ENCODE measurements around the gene RDH8. TPM values are rescaled to one million over a fixed set of nuclear protein-coding genes. Genes with fewer than 3 reads are reported as not detected.

The RDH8 gene
- polyA plus RNA-seq, 2 of the 4 experiments (the other 2 are of a cell fraction): 0.05 TPM; not detected in 1

DNA sequence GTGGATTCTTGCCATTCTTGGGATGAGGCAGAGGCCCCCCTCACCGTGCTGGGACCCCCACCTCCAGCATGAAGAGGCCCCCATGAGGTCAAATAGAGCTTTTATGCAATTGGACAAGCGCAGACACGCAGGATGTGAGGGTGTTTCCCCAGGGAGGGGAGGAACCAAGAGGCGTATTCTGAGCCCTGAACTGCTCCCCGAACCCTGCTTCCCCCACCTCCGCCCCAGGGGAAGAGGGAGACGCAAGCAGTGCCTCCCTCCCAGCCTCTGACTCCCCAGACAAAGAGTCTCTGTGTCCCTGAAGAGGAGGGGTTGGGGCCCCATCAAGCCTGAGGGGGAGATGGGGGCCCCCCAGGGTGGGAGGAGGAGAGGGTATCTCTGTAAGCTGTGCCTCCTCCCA lies 1.3 kb upstream of the RDH8 start:
- no peak for ATAC-seq
- CTCF ChIA-PET: interaction anchor here (1.1 to 2.0 kb wide), 2 partner anchors 16 to 82 kb away, joined by 5 read pairs; no protein-coding TSS in a partner anchor

DNA sequence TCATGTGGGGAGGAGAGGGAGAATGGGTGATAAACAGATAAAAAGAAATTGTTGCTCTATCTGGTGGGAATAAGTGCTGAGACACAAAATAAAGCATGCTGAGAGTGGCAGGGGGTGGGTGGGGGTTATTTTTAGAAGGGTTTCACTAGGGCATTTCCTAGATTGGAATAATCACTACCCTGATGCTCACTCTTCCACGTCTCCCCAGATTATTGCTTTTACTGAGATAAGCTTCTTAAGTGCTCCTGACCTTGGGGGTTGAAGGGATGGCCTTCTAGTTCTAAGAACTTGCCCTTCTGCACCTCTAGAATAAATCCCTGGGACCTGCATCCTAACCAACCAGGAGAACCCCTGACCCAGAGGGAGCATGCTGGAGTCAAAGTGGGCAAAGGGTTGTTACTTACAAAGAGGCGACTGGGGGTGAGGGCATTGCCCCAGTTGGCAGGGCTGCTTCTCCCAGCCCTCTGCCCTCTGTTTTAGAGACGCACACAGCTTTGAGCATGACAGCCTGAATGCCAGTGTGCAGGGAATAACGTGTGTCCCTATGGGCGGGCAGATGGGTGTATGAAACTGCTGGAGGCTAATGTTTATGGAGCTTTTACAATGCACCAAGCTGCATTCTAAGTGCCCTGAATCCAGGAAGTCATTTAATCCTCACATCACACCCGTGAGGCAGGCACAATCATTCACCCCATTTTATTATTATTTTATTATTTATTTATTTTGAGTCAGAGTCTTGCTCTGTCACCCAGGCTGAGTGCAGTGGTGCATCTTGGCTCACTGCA lies 743 bp downstream of the RDH8 start:
- POLR2A ChIA-PET: no interaction called here
- ATAC-seq: no peak
- DNase-seq (ENCODE audit: low read depth in 1 of 2, low spot score in 1 of 2): no peak
- H3K27ac ChIP-seq: no peak overlapping the region
- peaks cover 15% of the 10 kb centered on the region for H3K4me1 ChIP-seq
- CTCF ChIA-PET: interaction anchor here (0.6 to 5.6 kb wide), 3 partner anchors 14 to 562 kb away, joined by 3 to 30 read pairs (median 8); no protein-coding TSS in a partner anchor
- no peak for FAIRE-seq
- WGBS (ENCODE audit: missing lambda C conversion rate): 14% methylated on average over 6 of the region's 6 CpGs
- H3K9me3 ChIP-seq: no peaks in the 10 kb centered on the region
- no peak overlapping the region for H3K4me2 ChIP-seq
- no peak overlapping the region for H3K4me3 ChIP-seq
- no peak for TF ChIP-seq FOSL2 (IDR thresholded peaks at IDR 0.05)
- TF ChIP-seq FOSL2 (CRISPR knock-in tag; IDR thresholded peaks at IDR 0.05): no peak
- no peak for TF ChIP-seq NPAS2 (CRISPR knock-in tag; IDR thresholded peaks at IDR 0.05; ENCODE audit: borderline replicate concordance)
- TF ChIP-seq, protein P1, sequence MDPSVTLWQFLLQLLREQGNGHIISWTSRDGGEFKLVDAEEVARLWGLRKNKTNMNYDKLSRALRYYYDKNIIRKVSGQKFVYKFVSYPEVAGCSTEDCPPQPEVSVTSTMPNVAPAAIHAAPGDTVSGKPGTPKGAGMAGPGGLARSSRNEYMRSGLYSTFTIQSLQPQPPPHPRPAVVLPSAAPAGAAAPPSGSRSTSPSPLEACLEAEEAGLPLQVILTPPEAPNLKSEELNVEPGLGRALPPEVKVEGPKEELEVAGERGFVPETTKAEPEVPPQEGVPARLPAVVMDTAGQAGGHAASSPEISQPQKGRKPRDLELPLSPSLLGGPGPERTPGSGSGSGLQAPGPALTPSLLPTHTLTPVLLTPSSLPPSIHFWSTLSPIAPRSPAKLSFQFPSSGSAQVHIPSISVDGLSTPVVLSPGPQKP (IDR thresholded peaks at IDR 0.05; ENCODE audit: low read depth, low read length): no peak
- TF ChIP-seq CHD2 (IDR thresholded peaks at IDR 0.05; ENCODE audit: low read length, partially characterized antibody): no peak
- TF ChIP-seq KDM5A (IDR thresholded peaks at IDR 0.05): no peak
- TF ChIP-seq EHF (CRISPR knock-in tag; IDR thresholded peaks at IDR 0.05): no peak
- TF ChIP-seq SREBF2 (IDR thresholded peaks at IDR 0.05): no peak
- TF ChIP-seq HDAC2 (IDR thresholded peaks at IDR 0.05): no peak
- no peak for TF ChIP-seq BHLHE40 (IDR thresholded peaks at IDR 0.05; ENCODE audit: low read depth, low read length)
- no peak for TF ChIP-seq SMC3 (IDR thresholded peaks at IDR 0.05)
- TF ChIP-seq, protein P2, sequence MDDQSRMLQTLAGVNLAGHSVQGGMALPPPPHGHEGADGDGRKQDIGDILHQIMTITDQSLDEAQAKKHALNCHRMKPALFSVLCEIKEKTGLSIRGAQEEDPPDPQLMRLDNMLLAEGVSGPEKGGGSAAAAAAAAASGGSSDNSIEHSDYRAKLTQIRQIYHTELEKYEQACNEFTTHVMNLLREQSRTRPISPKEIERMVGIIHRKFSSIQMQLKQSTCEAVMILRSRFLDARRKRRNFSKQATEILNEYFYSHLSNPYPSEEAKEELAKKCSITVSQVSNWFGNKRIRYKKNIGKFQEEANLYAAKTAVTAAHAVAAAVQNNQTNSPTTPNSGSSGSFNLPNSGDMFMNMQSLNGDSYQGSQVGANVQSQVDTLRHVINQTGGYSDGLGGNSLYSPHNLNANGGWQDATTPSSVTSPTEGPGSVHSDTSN (IDR thresholded peaks at IDR 0.05): no peak
- TF ChIP-seq, protein P3, sequence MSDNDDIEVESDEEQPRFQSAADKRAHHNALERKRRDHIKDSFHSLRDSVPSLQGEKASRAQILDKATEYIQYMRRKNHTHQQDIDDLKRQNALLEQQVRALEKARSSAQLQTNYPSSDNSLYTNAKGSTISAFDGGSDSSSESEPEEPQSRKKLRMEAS (IDR thresholded peaks at IDR 0.05): no peak
- no peak for TF ChIP-seq ZC3H11A (IDR thresholded peaks at IDR 0.05)
- TF ChIP-seq, protein P4, sequence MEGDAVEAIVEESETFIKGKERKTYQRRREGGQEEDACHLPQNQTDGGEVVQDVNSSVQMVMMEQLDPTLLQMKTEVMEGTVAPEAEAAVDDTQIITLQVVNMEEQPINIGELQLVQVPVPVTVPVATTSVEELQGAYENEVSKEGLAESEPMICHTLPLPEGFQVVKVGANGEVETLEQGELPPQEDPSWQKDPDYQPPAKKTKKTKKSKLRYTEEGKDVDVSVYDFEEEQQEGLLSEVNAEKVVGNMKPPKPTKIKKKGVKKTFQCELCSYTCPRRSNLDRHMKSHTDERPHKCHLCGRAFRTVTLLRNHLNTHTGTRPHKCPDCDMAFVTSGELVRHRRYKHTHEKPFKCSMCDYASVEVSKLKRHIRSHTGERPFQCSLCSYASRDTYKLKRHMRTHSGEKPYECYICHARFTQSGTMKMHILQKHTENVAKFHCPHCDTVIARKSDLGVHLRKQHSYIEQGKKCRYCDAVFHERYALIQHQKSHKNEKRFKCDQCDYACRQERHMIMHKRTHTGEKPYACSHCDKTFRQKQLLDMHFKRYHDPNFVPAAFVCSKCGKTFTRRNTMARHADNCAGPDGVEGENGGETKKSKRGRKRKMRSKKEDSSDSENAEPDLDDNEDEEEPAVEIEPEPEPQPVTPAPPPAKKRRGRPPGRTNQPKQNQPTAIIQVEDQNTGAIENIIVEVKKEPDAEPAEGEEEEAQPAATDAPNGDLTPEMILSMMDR (IDR thresholded peaks at IDR 0.05): no peak
- no peak for TF ChIP-seq NR3C1 (IDR thresholded peaks at IDR 0.05)
- no peak for TF ChIP-seq FOSB (CRISPR knock-in tag; IDR thresholded peaks at IDR 0.05)
- TF ChIP-seq, protein P5, sequence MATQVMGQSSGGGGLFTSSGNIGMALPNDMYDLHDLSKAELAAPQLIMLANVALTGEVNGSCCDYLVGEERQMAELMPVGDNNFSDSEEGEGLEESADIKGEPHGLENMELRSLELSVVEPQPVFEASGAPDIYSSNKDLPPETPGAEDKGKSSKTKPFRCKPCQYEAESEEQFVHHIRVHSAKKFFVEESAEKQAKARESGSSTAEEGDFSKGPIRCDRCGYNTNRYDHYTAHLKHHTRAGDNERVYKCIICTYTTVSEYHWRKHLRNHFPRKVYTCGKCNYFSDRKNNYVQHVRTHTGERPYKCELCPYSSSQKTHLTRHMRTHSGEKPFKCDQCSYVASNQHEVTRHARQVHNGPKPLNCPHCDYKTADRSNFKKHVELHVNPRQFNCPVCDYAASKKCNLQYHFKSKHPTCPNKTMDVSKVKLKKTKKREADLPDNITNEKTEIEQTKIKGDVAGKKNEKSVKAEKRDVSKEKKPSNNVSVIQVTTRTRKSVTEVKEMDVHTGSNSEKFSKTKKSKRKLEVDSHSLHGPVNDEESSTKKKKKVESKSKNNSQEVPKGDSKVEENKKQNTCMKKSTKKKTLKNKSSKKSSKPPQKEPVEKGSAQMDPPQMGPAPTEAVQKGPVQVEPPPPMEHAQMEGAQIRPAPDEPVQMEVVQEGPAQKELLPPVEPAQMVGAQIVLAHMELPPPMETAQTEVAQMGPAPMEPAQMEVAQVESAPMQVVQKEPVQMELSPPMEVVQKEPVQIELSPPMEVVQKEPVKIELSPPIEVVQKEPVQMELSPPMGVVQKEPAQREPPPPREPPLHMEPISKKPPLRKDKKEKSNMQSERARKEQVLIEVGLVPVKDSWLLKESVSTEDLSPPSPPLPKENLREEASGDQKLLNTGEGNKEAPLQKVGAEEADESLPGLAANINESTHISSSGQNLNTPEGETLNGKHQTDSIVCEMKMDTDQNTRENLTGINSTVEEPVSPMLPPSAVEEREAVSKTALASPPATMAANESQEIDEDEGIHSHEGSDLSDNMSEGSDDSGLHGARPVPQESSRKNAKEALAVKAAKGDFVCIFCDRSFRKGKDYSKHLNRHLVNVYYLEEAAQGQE (IDR thresholded peaks at IDR 0.05): no peak

More for the DNA sequence above, 1.3 kb upstream of the RDH8 start:
- TF ChIP-seq GATA3 (IDR thresholded peaks at IDR 0.05; ENCODE audit: borderline replicate concordance): no peak
- no peak for TF ChIP-seq RCOR1 (IDR thresholded peaks at IDR 0.05; ENCODE audit: low read depth, low read length)
- TF ChIP-seq JUN (IDR thresholded peaks at IDR 0.05): no peak
- TF ChIP-seq ZSCAN20 (CRISPR knock-in tag; IDR thresholded peaks at IDR 0.05): no peak
- TF ChIP-seq, protein P2 (IDR thresholded peaks at IDR 0.05): no peak
- no peak for TF ChIP-seq SMC3 (IDR thresholded peaks at IDR 0.05)
- TF ChIP-seq, protein P3 (IDR thresholded peaks at IDR 0.05): no peak
- TF ChIP-seq PHF8 (IDR thresholded peaks at IDR 0.05; ENCODE audit: borderline replicate concordance, low read depth): no peak
- TF ChIP-seq, protein P6, sequence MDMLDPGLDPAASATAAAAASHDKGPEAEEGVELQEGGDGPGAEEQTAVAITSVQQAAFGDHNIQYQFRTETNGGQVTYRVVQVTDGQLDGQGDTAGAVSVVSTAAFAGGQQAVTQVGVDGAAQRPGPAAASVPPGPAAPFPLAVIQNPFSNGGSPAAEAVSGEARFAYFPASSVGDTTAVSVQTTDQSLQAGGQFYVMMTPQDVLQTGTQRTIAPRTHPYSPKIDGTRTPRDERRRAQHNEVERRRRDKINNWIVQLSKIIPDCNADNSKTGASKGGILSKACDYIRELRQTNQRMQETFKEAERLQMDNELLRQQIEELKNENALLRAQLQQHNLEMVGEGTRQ (IDR thresholded peaks at IDR 0.05): no peak
- TF ChIP-seq TP53 (CRISPR knock-in tag; IDR thresholded peaks at IDR 0.05): no peak
- no peak for TF ChIP-seq RARB (CRISPR knock-in tag; IDR thresholded peaks at IDR 0.05)
- TF ChIP-seq, protein P7, sequence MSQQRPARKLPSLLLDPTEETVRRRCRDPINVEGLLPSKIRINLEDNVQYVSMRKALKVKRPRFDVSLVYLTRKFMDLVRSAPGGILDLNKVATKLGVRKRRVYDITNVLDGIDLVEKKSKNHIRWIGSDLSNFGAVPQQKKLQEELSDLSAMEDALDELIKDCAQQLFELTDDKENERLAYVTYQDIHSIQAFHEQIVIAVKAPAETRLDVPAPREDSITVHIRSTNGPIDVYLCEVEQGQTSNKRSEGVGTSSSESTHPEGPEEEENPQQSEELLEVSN (IDR thresholded peaks at IDR 0.05; ENCODE audit: borderline replicate concordance, low read depth): no peak
- no peak for TF ChIP-seq POLR2A (IDR thresholded peaks at IDR 0.05; ENCODE audit: low read length)
- 0% methylated on average over 3 of the region's 7 CpGs for WGBS (ENCODE audit: missing lambda C conversion rate)
- Histone ChIP-seq H3K4me3 (no peak overlapping the region), H3K27ac (no peak overlapping the region), H3K4me1 (peaks cover 20% of the 10 kb centered on the region), H3K9me3 (no peaks in the 10 kb centered on the region), H3K4me2 (no peak overlapping the region)
- DNase-seq (ENCODE audit: low read depth in 1 of 2, low spot score in 1 of 2): no peak
- no peak for FAIRE-seq
- POLR2A ChIA-PET: no interaction called here
